ENCODE data around the gene HMGN1. TPM values are rescaled to one million over a fixed set of nuclear protein-coding genes. Genes with fewer than 3 reads are reported as not detected.

HMGN1 gene
- total RNA-seq, 1 donor from 2014 or later: 64.5 TPM

- Histone ChIP-seq H3K27me3 (ENCODE audit: low read depth) (no peaks in the 10 kb centered on the region), H3K36me3 (no peaks in the 10 kb centered on the region), H3K4me3 (no peak overlapping the region), H3K9me3 (replicated peaks) (no peaks in the 10 kb centered on the region), H3K4me1 (no peaks in the 10 kb centered on the region), H3K27ac (replicated peaks) (no peak overlapping the region)
- TF ChIP-seq CTCF (IDR thresholded peaks at IDR 0.05; ENCODE audit: borderline replicate concordance): no peak
- no peak for DNase-seq
- intact Hi-C loops (cut with micrococcal nuclease): no loop called here
These were observed 16.1 kb upstream of the HMGN1 start for GRCh38 chr21:39364949-39365348.

- Histone ChIP-seq H3K27me3 (ENCODE audit: low read depth) (no peaks in the 10 kb centered on the region), H3K4me1 (no peaks in the 10 kb centered on the region), H3K27ac (replicated peaks) (no peak overlapping the region), H3K36me3 (no peaks in the 10 kb centered on the region), H3K4me3 (no peak overlapping the region), H3K9me3 (replicated peaks) (no peaks in the 10 kb centered on the region)
- TF ChIP-seq CTCF (IDR thresholded peaks at IDR 0.05; ENCODE audit: borderline replicate concordance): no peak
- DNase-seq: no peak
- intact Hi-C loops (cut with micrococcal nuclease): no loop called here
These were observed 15.0 kb upstream of the HMGN1 start for GRCh38 chr21:39363607-39364555.

- H3K4me3 ChIP-seq: no peak overlapping the region
- no peaks in the 10 kb centered on the region for H3K27me3 ChIP-seq (ENCODE audit: low read depth)
- H3K9me3 ChIP-seq (replicated peaks): no peaks in the 10 kb centered on the region
- no peak for DNase-seq
- no peak for TF ChIP-seq CTCF (IDR thresholded peaks at IDR 0.05; ENCODE audit: borderline replicate concordance)
- H3K4me1 ChIP-seq: no peaks in the 10 kb centered on the region
- H3K27ac ChIP-seq (replicated peaks): no peak overlapping the region
- intact Hi-C loops (cut with micrococcal nuclease): no loop called here
- no peaks in the 10 kb centered on the region for H3K36me3 ChIP-seq
These were observed 13.8 kb upstream of the HMGN1 start for GRCh38 chr21:39362733-39363132.

- Histone ChIP-seq H3K9me3 (replicated peaks) (no peaks in the 10 kb centered on the region), H3K36me3 (no peaks in the 10 kb centered on the region), H3K27ac (replicated peaks) (no peak overlapping the region), H3K4me3 (no peak overlapping the region), H3K27me3 (ENCODE audit: low read depth) (no peaks in the 10 kb centered on the region), H3K4me1 (no peaks in the 10 kb centered on the region)
- no peak for TF ChIP-seq CTCF (IDR thresholded peaks at IDR 0.05; ENCODE audit: borderline replicate concordance)
- intact Hi-C loops (cut with micrococcal nuclease): no loop called here
- no peak for DNase-seq
These were observed 10.5 kb upstream of the HMGN1 start for GRCh38 chr21:39359382-39359781.

DNA sequence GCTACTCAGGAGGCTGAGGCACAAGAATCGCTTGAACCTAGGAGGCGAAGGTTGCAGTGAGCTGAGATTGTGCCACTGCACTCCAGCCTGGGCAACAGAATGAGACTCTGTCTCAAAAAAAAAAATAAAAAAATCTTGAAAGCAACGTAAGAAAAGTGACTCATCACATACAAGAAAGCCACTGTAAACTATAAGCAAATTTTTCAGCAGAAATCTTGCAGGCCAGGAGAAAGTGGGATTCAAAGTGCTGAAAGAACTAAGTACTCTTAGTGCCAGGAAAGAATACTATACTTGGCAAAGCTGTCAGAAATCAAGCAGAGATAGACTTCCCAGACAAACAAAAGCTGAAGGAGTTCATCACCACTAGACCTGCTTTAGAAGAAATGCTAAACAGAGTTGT, 4.4 kb upstream of the HMGN1 start:
- TF ChIP-seq CTCF (IDR thresholded peaks at IDR 0.05; ENCODE audit: borderline replicate concordance): no peak
- intact Hi-C loops (cut with micrococcal nuclease): no loop called here
- no peaks in the 10 kb centered on the region for H3K27me3 ChIP-seq (ENCODE audit: low read depth)

More for the DNA sequence above, 4.4 kb upstream of the HMGN1 start:
- no peak for DNase-seq
- H3K36me3 ChIP-seq: no peaks in the 10 kb centered on the region
- H3K27ac ChIP-seq (replicated peaks): no peak overlapping the region
- H3K4me3 ChIP-seq: no peak overlapping the region
- H3K9me3 ChIP-seq (replicated peaks): peaks cover 7% of the 10 kb centered on the region
- H3K4me1 ChIP-seq: peaks cover 13% of the 10 kb centered on the region

All from left ventricle myocardium inferior (tissue), 1 donor.